Coronary artery (tissue), 2 donors: ENCODE measurements around the gene RCCD1.

Experiments
- DNase-seq: peaks from one replicate; pipeline ENCODE4 v3.0.0-alpha.2; 2017; ENCODE audit warnings: low spot score
- H3K27ac ChIP-seq, 2 donors: fragments of 200-600 bp; sonication (generic); one replicate each; pipeline ENCODE4 v1.5.1; 2016 to 2019
- H3K4me3 ChIP-seq: fragments of 200-600 bp; sonication (generic); 2 replicates; pipeline ENCODE4 v1.5.1; 2016; ENCODE audit warnings: mild to moderate bottlenecking, moderate library complexity
- TF ChIP-seq, protein P1 (sequence below): fragments of 200-600 bp; sonication (generic); IDR thresholded peaks from one replicate; pipeline ENCODE4 v1.5.1; 2019; ENCODE audit warnings: antibody characterized with exemption

RCCD1 gene

DNA sequence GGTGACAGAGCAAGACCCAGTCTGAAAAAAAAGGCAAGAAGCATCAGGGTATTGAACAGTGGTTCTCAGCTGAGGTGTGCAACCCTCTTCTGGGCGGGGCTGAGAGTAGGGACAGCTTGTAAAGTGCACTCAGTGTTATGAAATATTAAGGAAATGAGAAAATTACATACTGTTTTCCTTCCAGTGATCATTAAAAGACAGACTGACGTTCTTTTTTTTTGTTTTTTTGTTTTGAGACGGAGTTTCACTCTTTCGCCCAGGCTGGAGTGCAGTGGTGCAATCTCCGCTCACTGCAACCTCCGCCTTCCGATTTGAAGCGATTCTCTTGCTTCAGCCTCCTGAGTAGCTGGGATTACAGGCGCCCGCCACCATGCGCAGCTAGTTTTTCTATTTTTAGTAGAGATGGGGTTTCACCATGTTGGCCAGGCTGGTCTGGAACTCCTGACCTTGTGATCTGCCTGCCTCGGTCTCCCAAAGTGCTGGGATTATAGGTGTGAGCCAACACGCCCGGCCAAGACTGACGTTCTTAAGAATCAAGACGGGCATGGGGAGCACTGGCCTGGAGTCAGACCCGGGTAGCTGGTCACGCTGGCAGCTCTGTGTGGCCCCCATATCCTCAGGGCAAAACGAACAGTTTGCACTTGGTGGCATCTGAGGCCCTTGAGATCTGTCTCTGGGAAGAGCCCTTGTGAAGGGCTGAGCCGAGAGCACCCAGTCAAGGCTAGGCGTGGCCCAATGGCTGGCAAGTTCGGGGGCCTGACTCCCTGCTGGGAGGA, 40.2 kb upstream of the RCCD1 start:
- no peak overlapping the region for H3K4me3 ChIP-seq
- no peak for DNase-seq
- TF ChIP-seq, protein P1, sequence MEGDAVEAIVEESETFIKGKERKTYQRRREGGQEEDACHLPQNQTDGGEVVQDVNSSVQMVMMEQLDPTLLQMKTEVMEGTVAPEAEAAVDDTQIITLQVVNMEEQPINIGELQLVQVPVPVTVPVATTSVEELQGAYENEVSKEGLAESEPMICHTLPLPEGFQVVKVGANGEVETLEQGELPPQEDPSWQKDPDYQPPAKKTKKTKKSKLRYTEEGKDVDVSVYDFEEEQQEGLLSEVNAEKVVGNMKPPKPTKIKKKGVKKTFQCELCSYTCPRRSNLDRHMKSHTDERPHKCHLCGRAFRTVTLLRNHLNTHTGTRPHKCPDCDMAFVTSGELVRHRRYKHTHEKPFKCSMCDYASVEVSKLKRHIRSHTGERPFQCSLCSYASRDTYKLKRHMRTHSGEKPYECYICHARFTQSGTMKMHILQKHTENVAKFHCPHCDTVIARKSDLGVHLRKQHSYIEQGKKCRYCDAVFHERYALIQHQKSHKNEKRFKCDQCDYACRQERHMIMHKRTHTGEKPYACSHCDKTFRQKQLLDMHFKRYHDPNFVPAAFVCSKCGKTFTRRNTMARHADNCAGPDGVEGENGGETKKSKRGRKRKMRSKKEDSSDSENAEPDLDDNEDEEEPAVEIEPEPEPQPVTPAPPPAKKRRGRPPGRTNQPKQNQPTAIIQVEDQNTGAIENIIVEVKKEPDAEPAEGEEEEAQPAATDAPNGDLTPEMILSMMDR: no peak
- H3K27ac ChIP-seq: no peak overlapping the region

DNA sequence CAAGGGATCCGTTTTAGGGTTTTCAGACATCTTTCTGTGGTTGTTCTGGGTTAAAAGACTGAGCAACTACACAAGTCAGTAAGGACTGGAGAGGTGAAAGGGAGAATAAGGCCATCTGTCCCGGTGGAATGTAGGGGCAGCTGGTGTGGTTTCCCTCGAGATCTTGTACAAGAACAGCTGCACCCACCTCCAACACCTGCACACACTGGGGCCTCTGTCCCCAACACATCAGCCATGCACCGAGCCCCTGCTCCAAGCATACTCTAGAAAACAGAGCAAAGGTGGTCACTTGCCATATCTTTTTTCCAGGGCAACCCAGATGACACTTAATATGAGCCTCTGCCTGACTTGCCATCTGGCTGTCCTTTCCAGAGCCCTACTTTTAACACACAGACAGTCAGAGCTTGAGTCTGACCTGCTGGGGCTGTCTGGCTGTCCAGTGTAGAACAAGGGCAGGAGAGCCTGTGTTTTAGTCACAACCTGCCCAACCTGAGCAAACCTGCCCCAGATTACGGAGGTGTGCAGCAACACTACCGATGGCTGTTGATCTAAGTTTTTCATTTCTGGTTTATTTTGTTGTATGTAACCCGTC, 39.4 kb upstream of the RCCD1 start:
- TF ChIP-seq, protein P1: no peak
- no peak for DNase-seq
- Histone ChIP-seq H3K27ac (no peak overlapping the region), H3K4me3 (no peak overlapping the region)

DNA sequence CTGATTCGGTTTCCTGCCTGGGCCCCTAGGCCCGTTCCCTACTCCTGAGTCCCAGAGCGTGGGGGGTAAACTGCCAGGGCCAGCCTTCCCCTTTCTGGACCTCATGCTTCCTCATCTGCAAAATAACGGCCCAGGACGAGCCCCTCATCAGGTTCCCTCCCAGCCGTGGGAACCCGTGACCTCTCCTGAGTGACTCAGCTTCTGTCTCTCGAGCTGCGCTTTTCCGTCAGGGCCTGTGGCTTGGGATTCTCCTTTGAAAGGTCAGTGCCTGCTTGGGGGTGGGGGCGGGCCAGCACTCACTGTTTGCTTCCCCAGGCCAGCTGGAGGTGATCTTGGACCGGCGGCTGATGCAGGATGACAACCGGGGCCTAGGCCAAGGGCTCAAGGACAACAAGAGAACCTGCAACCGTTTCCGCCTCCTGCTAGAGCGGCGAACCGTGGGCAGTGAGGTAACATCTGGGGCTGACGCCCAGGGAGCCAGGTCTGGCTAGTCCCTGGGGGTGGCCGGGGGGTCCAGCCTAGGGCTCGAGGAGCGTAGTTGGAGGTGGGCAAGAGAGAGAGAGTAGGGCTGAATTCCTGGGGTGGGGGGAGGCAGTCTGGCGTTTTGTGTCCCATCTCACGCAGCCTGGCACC, 38.8 kb upstream of the RCCD1 start:
- H3K4me3 ChIP-seq: no peak overlapping the region
- no peak overlapping the region for H3K27ac ChIP-seq
- no peak for DNase-seq
- TF ChIP-seq, protein P1: no peak

DNA sequence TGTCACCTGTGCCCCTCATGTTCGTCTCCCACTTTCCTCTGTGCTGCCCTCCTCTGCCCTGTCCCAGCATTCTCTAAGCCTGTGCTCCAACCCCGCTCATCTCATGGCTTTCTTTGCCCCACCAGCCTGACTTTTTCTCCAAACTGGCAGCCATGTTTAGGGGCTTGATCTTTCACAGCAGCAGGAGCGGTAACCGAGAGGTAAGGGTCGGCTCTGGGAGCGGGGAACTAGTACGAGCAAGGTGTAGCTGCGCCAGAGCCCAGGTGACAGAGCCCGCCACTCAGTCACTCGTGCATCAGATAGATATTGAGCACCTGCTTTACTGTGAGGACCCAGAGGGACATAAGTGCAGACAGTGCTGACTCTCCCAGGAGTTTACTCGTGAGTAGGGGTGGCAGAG, 38.2 kb upstream of the RCCD1 start:
- Histone ChIP-seq H3K4me3 (no peak overlapping the region), H3K27ac (no peak overlapping the region)
- TF ChIP-seq, protein P1: no peak
- no peak for DNase-seq

DNA sequence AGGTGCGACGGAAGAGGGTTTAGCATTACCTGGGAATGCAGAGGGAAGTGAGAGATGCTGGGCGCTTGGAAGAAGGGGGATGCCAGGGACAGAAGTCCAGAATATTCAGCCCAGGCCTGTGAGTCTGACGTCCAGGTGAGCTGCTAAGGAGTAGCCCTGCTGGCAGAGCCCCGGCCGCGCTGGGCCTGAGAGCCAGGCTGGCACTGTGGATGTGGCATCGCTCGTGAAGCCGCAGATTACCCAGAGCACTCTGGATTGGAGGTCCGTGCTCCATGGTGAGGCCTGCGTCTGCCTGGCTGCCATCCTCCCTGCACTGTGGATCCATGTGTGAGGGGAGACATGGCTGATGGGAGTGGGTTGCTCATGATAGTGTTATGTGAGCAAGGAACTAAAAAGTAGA, 37.1 kb upstream of the RCCD1 start:
- no peak overlapping the region for H3K4me3 ChIP-seq
- TF ChIP-seq, protein P1: no peak

DNA sequence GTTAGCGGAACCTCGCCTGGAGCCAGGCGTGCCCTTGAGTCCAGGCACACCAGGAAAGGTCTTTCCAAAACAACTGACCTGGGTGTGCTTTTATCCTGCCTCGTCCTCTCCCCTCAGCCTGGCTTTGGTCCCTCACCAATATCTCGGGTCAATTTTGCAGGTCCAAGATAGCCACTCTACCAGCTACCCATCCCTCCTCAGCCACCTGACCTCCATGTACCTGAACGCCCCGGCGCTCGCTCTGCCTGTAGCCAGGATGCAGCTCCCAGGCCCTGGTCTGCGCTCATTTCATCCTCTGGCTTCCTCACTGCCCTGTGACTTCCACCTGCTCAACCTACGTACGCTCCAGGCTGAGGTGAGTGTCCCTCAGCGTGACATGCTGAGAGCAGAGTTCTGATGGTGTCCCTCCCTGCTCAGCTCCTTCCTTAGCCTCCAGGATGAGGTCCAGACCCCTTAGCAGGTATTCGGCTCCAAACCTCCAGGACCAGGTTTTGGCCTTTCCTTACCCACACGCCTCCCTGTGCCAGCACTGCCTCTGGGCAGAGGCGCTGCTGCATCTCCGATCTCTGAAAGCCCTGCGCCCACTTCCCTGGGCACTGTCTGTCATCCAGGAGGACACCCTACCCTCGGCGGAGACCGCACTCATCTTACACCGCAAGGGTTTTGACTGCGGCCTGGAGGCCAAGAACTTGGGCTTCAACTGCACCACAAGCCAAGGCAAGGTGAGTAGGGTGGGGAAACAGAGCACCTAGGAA, 36.5 kb upstream of the RCCD1 start:
- TF ChIP-seq, protein P1: no peak
- Histone ChIP-seq H3K27ac (no peak overlapping the region), H3K4me3 (no peak overlapping the region)
- no peak for DNase-seq

More for the DNA sequence above, 37.1 kb upstream of the RCCD1 start:
- H3K27ac ChIP-seq: no peak overlapping the region
- no peak for DNase-seq
